Brain microvascular endothelial cell (primary cell): Measurements from ENCODE around the gene SRRM2.

Experiments used
- DNase-seq: peaks from one replicate; pipeline ENCODE4 v3.0.0-alpha.2; 2020
- H3K27ac ChIP-seq: fragments of 250-450 bp; sonication (Bioruptor Pico); 2 replicates; pipeline ENCODE4 v1.5.1; 2020; ENCODE audit warnings: mild to moderate bottlenecking, moderate library complexity
- H3K27me3 ChIP-seq: fragments of 250-450 bp; sonication (Bioruptor Pico); replicated peaks from 2 replicates; pipeline ENCODE4 v1.5.1; 2020; ENCODE audit warnings: mild to moderate bottlenecking
- H3K36me3 ChIP-seq: fragments of 250-450 bp; sonication (Bioruptor Pico); replicated peaks from 2 replicates; pipeline ENCODE4 v1.5.1; 2020; ENCODE audit warnings: mild to moderate bottlenecking
- H3K4me3 ChIP-seq: 2 replicates; pipeline ENCODE4 v1.5.1; 2011; ENCODE audit warnings: low read depth, mild to moderate bottlenecking, control low read depth, low read length, moderate library complexity
- CTCF ChIP-seq: IDR thresholded peaks from 2 replicates; pipeline ENCODE4 v1.5.1; 2011; ENCODE audit warnings: low read depth, mild to moderate bottlenecking, moderate library complexity, low read length, control low read depth, inconsistent platforms; ENCODE audit errors: missing control alignments
- in situ Hi-C: cut with HindIII; loops from 2 replicates; pipeline ENCODE4 v1.10.0; 2017; ENCODE audit warnings: low sequenced_read_pairs, low pct_ligation_motif_present

Gene SRRM2

DNA sequence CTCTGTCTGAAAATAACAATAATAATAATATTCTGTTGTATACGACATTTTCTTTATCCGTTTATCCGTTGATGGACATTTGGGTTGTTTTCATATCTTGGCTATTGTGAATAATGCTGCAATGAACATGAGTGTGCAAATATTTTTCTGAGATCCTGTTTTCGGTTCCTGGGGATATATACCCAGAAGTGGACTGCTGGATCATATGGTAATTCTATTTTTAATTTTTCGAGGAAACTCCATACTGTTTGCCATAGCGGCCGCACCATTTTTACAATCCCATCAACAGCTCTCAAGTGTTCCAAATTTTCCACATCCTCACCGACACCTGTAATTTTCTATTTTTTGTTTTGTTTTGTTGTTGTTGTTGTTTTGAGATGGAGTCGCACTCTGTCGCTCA lies 40.5 kb downstream of the SRRM2 start:
- in situ Hi-C loops = no loop called here
- H3K27me3 ChIP-seq = peaks cover 22% of the 10 kb centered on the region
- H3K27ac ChIP-seq = no peak overlapping the region
- DNase-seq = no peak
- H3K4me3 ChIP-seq = no peak overlapping the region
- H3K36me3 ChIP-seq = no peaks in the 10 kb centered on the region
- no peak for TF ChIP-seq CTCF

GRCh38 chr16:2795395-2796143 lies 43.1 kb downstream of the SRRM2 start:
- in situ Hi-C loops = no loop called here
- Histone ChIP-seq H3K27me3 (peaks cover 7% of the 10 kb centered on the region), H3K4me3 (no peak overlapping the region), H3K27ac (no peak overlapping the region), H3K36me3 (no peaks in the 10 kb centered on the region)
- TF ChIP-seq CTCF = no peak
- DNase-seq = no peak

GRCh38 chr16:2798723-2799204 lies 46.3 kb downstream of the SRRM2 start:
- no peak overlapping the region for H3K4me3 ChIP-seq
- no peaks in the 10 kb centered on the region for H3K27me3 ChIP-seq
- no peaks in the 10 kb centered on the region for H3K36me3 ChIP-seq
- no peak for TF ChIP-seq CTCF
- DNase-seq = no peak
- no peak overlapping the region for H3K27ac ChIP-seq
- in situ Hi-C loops = no loop called here

DNA sequence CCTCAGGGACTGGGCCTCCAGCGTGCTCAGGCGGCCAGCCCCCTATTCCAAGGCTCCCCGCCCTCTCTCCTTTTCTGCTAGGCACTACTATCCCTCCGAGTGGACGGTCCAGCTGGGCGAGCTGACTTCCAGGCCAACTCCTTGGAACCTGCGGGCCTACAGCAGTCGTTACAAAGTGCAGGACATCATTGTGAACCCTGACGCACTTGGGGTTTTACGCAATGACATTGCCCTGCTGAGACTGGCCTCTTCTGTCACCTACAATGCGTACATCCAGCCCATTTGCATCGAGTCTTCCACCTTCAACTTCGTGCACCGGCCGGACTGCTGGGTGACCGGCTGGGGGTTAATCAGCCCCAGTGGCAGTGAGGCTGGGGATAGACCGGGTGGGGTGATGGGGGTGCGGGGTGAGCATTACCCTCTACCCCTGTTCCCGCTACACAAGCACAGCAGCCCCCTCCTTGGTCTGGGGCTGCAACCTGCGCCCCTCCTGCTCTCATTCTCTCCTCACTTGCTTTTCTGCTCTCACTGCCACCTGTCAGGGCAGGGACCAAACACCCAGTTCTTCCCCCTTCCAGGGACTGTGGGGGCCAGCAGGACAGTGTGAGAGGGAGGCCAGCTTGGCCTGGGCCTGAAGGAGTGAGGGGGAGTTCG lies 46.9 kb downstream of the SRRM2 start:
- in situ Hi-C loops = no loop called here
- no peak for DNase-seq
- TF ChIP-seq CTCF = no peak
- H3K27me3 ChIP-seq = no peaks in the 10 kb centered on the region
- no peak overlapping the region for H3K27ac ChIP-seq
- H3K36me3 ChIP-seq = no peaks in the 10 kb centered on the region
- no peak overlapping the region for H3K4me3 ChIP-seq

GRCh38 chr16:2799859-2800226 lies 47.4 kb downstream of the SRRM2 start:
- in situ Hi-C loops = no loop called here

More at GRCh38 chr16:2799859-2800226, 47.4 kb downstream of the SRRM2 start:
- H3K36me3 ChIP-seq = no peaks in the 10 kb centered on the region
- H3K4me3 ChIP-seq = no peak overlapping the region
- no peaks in the 10 kb centered on the region for H3K27me3 ChIP-seq
- no peak for TF ChIP-seq CTCF
- no peak for DNase-seq
- H3K27ac ChIP-seq = no peak overlapping the region
